B cell (primary cell): ENCODE results near the gene METAP1D. TPM values are rescaled to one million over a fixed set of nuclear protein-coding genes. Genes with fewer than 3 reads are reported as not detected.

Experiments
- ATAC-seq: fragments of 200-7000 bp; cut with Tn5 transposase; one replicate; pipeline ENCODE4 v1.10.0; 2021; ENCODE audit warnings: low read depth, mild to moderate bottlenecking, moderate number of reproducible peaks, moderate library complexity
- CTCF ChIA-PET: fragments of 350-600 bp; sonication (Branson Sonifier 250); formaldehyde crosslinking; loops from one replicate; lab custom pipeline; 2021; ENCODE audit warnings: antibody characterized with exemption, inconsistent platforms; lab: Charles Lee
- POLR2A ChIA-PET: fragments of 350-600 bp; sonication (Branson Sonifier 250); formaldehyde crosslinking; loops from one replicate; lab custom pipeline; 2021; ENCODE audit warnings: antibody characterized with exemption; lab: Charles Lee
- DNase-seq: peaks from one replicate; pipeline ENCODE4 v3.0.0; 2013
- H2AFZ ChIP-seq: 2 replicates; pipeline ENCODE4 v1.6.1; 2012; ENCODE audit warnings: mild to moderate bottlenecking, low read depth, low read length; ENCODE audit not compliant: insufficient read depth, poor library complexity, severe bottlenecking
- H3K27ac ChIP-seq, 2 donors: 1 replicate in 1 of 2; 2 replicates in 1 of 2; pipeline ENCODE4 v1.5.1; 2012 to 2013; ENCODE audit warnings: low read length in 2 of 2, mild to moderate bottlenecking in 2 of 2, moderate library complexity in 1 of 2
- H3K27me3 ChIP-seq, 4 experiments: fragments of 200-600 bp in 1 of 4; sonication (generic) in 1 of 4; replicated peaks in 1 of 4; 1 replicate in 2 of 4; 2 replicates in 2 of 4; pipeline versions ENCODE4 v1.6.1 to v1.7.0; 2013 to 2016; ENCODE audit warnings: low read length in 3 of 4, mild to moderate bottlenecking in 2 of 4, mixed read lengths in 1 of 4, moderate library complexity in 1 of 4; ENCODE audit not compliant: insufficient read depth in 4 of 4, control insufficient read depth in 3 of 4; ENCODE audit errors: control extremely low read depth in 1 of 4
- H3K36me3 ChIP-seq, 2 experiments: replicated peaks in 1 of 2; 1 replicate in 1 of 2; 2 replicates in 1 of 2; pipeline versions ENCODE4 v1.6.1 to v1.7.1; 2013; ENCODE audit warnings: low read length in 1 of 2; ENCODE audit not compliant: insufficient read depth in 2 of 2, control insufficient read depth in 1 of 2; ENCODE audit errors: control extremely low read depth in 1 of 2, extremely low read depth in 1 of 2
- H3K4me1 ChIP-seq, 2 donors: fragments of 200-600 bp in 1 of 2; sonication (generic) in 1 of 2; 1 replicate in 1 of 2; 2 replicates in 1 of 2; pipeline versions ENCODE4 v1.5.1 to v1.6.1; 2013 to 2017; ENCODE audit warnings: low read length in 2 of 2; ENCODE audit not compliant: control insufficient read depth in 2 of 2, insufficient read depth in 2 of 2
- H3K4me2 ChIP-seq: replicated peaks from 2 replicates; pipeline ENCODE3; 2012; ENCODE audit warnings: mild to moderate bottlenecking, low read depth, low read length; ENCODE audit not compliant: poor library complexity, severe bottlenecking
- H3K4me3 ChIP-seq, 5 experiments: fragments of 200-600 bp in 1 of 5; sonication (generic) in 1 of 5; 1 replicate in 3 of 5; 2 replicates in 2 of 5; pipeline versions ENCODE4 v1.5.1 to v1.7.0; 2011 to 2016; ENCODE audit warnings: low read length in 4 of 5, mild to moderate bottlenecking in 4 of 5, low read depth in 2 of 5, control low read depth in 1 of 5, moderate library complexity in 1 of 5; ENCODE audit not compliant: insufficient read depth in 1 of 5; ENCODE audit errors: control extremely low read depth in 1 of 5, extremely low read depth in 1 of 5
- H3K79me2 ChIP-seq: fragments of 200-600 bp; sonication (generic); one replicate; pipeline ENCODE4 v1.6.0; 2016; ENCODE audit warnings: low read length; ENCODE audit not compliant: control insufficient read depth, insufficient read depth
- H3K9ac ChIP-seq: fragments of 200-600 bp; sonication (generic); 2 replicates; pipeline ENCODE4 v1.6.1; 2017; ENCODE audit warnings: mild to moderate bottlenecking, low read length, moderate library complexity
- H3K9me3 ChIP-seq, 3 donors: one replicate each; pipeline versions ENCODE4 v1.6.1 to v1.7.1; 2013; ENCODE audit warnings: low read length in 2 of 3; ENCODE audit not compliant: control insufficient read depth in 2 of 3, insufficient read depth in 1 of 3; ENCODE audit errors: control extremely low read depth in 1 of 3
- H4K20me1 ChIP-seq: 2 replicates; pipeline ENCODE4 v1.6.0; 2012; ENCODE audit warnings: mild to moderate bottlenecking, low read length; ENCODE audit not compliant: insufficient read depth, control insufficient read depth, poor library complexity, severe bottlenecking
- H3K27ac Mint-ChIP-seq: one replicate; pipeline ENCODE4 v1.8.0; 2021; ENCODE audit warnings: mixed read lengths
- H3K27me3 Mint-ChIP-seq: one replicate; pipeline ENCODE4 v1.8.0; 2021; ENCODE audit warnings: mixed read lengths
- H3K4me1 Mint-ChIP-seq: one replicate; pipeline ENCODE4 v1.8.0; 2021; ENCODE audit warnings: mixed read lengths
- H3K4me3 Mint-ChIP-seq: one replicate; pipeline ENCODE4 v1.8.0; 2021; ENCODE audit warnings: mixed read lengths
- H3K9me3 Mint-ChIP-seq: one replicate; pipeline ENCODE4 v1.8.0; 2022; ENCODE audit warnings: mixed read lengths; ENCODE audit not compliant: insufficient read depth
- EZH2 ChIP-seq: IDR thresholded peaks from 2 replicates; pipeline ENCODE4 v1.6.1; 2012; ENCODE audit warnings: borderline replicate concordance, low read depth, mild to moderate bottlenecking, moderate library complexity, low read length; ENCODE audit not compliant: insufficient read depth, poor library complexity, severe bottlenecking
- intact Hi-C: fragments of 100-400 bp; cut with micrococcal nuclease; formaldehyde crosslinking; loops from one replicate; pipeline ENCODE4 v1.10.0; 2022
- polyA plus RNA-seq: library from polyadenylated mRNA; depleted of rRNA; stranded (reverse); fragments of >200 nt; gene quantifications from 2 replicates; pipeline ENCODE4 v1.2.3, GENCODE V29; 2012
- total RNA-seq, 2 donors: library from RNA; stranded (reverse); fragments of 120-200 nt in 1 of 2; gene quantifications; 1 replicate in 1 of 2; 2 replicates in 1 of 2; pipeline versions ENCODE4 v1.2.3 to v1.2.4, GENCODE V29; 2013 to 2022
- TF ChIP-seq, protein P1 (sequence below): fragments of 200-600 bp; IDR thresholded peaks from one replicate; pipeline ENCODE4 v1.8.0; 2022; ENCODE audit warnings: antibody characterized with exemption, mild to moderate bottlenecking

The METAP1D gene
- total and polyA plus RNA-seq, 2 donors (not counting 1 experiment from before 2014, with no cell fraction given) = 7.8 to 8.9 TPM

DNA sequence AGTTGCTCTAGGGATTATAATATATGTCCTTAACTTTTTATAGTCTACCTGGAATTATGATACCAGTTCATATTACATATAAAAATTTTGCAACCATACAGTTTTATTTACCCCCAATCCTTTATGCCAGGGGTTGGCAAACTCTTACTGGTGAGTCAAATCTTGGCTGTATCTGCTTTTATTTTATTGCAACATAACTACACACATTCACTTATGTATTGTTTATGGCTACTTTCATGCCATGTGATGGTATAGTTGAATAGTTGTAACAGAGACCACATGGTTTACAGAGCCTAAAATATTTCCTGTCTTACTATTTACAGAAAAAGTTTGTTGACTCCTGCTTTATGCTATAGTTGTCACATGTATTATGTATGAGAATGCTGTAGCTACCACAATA, 128.7 kb downstream of the METAP1D start:
- no peaks in the 10 kb centered on the region for H4K20me1 ChIP-seq

DNA sequence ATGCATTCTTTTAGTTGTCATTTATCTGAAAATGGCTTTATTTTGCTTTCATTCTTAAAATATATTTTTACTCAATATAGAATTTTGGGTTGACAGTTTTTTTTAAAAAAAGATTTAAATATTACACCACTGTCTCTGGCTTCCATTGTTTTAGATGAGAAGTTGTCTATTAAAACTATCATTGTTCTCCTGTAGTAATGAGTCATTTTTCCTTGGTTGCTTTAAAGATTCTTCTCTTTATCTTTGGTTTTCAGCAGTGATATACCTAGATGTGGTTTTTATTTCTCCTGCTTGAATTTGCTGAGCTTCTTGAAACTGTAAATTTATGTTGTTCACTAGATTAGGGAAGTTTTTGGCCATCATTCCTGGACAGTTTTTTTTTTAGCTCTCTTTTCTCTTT, 129.7 kb downstream of the METAP1D start:
- Mint-ChIP-seq H3K9me3 (no peaks in the 10 kb centered on the region), H3K27ac (no peak overlapping the region), H3K27me3 (peaks cover 4% of the 10 kb centered on the region), H3K4me1 (no peaks in the 10 kb centered on the region), H3K4me3 (no peak overlapping the region)
- TF ChIP-seq, protein P1, sequence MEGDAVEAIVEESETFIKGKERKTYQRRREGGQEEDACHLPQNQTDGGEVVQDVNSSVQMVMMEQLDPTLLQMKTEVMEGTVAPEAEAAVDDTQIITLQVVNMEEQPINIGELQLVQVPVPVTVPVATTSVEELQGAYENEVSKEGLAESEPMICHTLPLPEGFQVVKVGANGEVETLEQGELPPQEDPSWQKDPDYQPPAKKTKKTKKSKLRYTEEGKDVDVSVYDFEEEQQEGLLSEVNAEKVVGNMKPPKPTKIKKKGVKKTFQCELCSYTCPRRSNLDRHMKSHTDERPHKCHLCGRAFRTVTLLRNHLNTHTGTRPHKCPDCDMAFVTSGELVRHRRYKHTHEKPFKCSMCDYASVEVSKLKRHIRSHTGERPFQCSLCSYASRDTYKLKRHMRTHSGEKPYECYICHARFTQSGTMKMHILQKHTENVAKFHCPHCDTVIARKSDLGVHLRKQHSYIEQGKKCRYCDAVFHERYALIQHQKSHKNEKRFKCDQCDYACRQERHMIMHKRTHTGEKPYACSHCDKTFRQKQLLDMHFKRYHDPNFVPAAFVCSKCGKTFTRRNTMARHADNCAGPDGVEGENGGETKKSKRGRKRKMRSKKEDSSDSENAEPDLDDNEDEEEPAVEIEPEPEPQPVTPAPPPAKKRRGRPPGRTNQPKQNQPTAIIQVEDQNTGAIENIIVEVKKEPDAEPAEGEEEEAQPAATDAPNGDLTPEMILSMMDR = no peak
- no peak for TF ChIP-seq EZH2
- no peak for DNase-seq
- ChIA-PET CTCF (interaction anchor here (0.7 to 3.9 kb wide), 3 partner anchors 15 to 426 kb away, joined by 4 to 18 read pairs (median 4); no protein-coding TSS in a partner anchor), POLR2A (interaction anchor here (0.7 kb wide), 1 partner anchor 1523 kb away, joined by 3 read pairs; no protein-coding TSS in a partner anchor)
- Histone ChIP-seq H3K9ac (no peak overlapping the region), H3K36me3 (no peaks in the 10 kb centered on the region), H3K9me3 (no peaks in the 10 kb centered on the region), H3K79me2 (no peaks in the 10 kb centered on the region), H3K27me3 (no peaks in the 10 kb centered on the region), H4K20me1 (no peaks in the 10 kb centered on the region), H3K27ac (no peak overlapping the region), H3K4me3 (no peak overlapping the region), H3K4me2 (no peak overlapping the region), H2AFZ (no peak overlapping the region), H3K4me1 (no peaks in the 10 kb centered on the region)
- intact Hi-C loops = loop anchor here (5.0 kb wide), 1 partner anchor 317 kb away; no protein-coding TSS in a partner anchor
- ATAC-seq = no peak

More for the DNA sequence above, 128.7 kb downstream of the METAP1D start:
- no peaks in the 10 kb centered on the region for H3K36me3 ChIP-seq
- intact Hi-C loops = loop anchor here (5.0 kb wide), 1 partner anchor 316 kb away; no protein-coding TSS in a partner anchor
- H3K9me3 Mint-ChIP-seq = no peaks in the 10 kb centered on the region
- H3K4me1 ChIP-seq = no peaks in the 10 kb centered on the region
- no peak overlapping the region for H3K4me2 ChIP-seq
- no peaks in the 10 kb centered on the region for H3K27me3 ChIP-seq
- H3K4me3 ChIP-seq = no peak overlapping the region
- no peaks in the 10 kb centered on the region for H3K79me2 ChIP-seq
- ATAC-seq = no peak
- CTCF ChIA-PET = interaction anchor here (0.6 to 3.9 kb wide), 7 partner anchors 8 to 451 kb away, joined by 3 to 18 read pairs (median 6); no protein-coding TSS in a partner anchor
- TF ChIP-seq, protein P1 = no peak
- no peak for TF ChIP-seq EZH2
- peaks cover 4% of the 10 kb centered on the region for H3K27me3 Mint-ChIP-seq
- no peak overlapping the region for H3K27ac ChIP-seq
- H2AFZ ChIP-seq = no peak overlapping the region
- no peak overlapping the region for H3K4me3 Mint-ChIP-seq
- H3K9ac ChIP-seq = no peak overlapping the region
- no peak for DNase-seq
- no peak overlapping the region for H3K27ac Mint-ChIP-seq
- no peaks in the 10 kb centered on the region for H3K4me1 Mint-ChIP-seq
- POLR2A ChIA-PET = no interaction called here
- H3K9me3 ChIP-seq = no peaks in the 10 kb centered on the region

Other genes with a start within 250 kb of the METAP1D start
- gene SLC25A12, start 105.7 kb upstream of the METAP1D start, total RNA-seq = 19.6 and 21.0 TPM in 2 replicates
- 8.9 and 10.0 TPM in 2 replicates for gene SLC25A12, start 105.7 kb upstream of the METAP1D start, polyA plus RNA-seq
- gene HAT1, start 77.5 kb upstream of the METAP1D start, total RNA-seq = 25.1 and 26.9 TPM in 2 replicates
- gene HAT1, start 77.5 kb upstream of the METAP1D start, polyA plus RNA-seq = 12.0 and 16.2 TPM in 2 replicates
- gene DLX1, start 85.6 kb downstream of the METAP1D start, total RNA-seq = not detected in 2 replicates
- not detected in 2 replicates for gene DLX1, start 85.6 kb downstream of the METAP1D start, polyA plus RNA-seq
- 0.52 and 0.61 TPM in 2 replicates for gene DLX2, start 102.9 kb downstream of the METAP1D start, total RNA-seq
- 0.04 and 0.13 TPM in 2 replicates for gene DLX2, start 102.9 kb downstream of the METAP1D start, polyA plus RNA-seq